Neural cell (in vitro differentiated cells): Measurements from ENCODE around the gene HSPA12A. TPM values are rescaled to one million over a fixed set of nuclear protein-coding genes. Genes with fewer than 3 reads are reported as not detected.

ENCODE experiments used
- H2AFZ ChIP-seq: fragments of 200-600, 300-800 bp; sonication (generic), shearing (Covaris generic); 2 replicates; pipeline ENCODE4 v1.6.0; 2014; ENCODE audit warnings: low read depth, mild to moderate bottlenecking, antibody characterized with exemption, low read length, moderate library complexity
- H3F3A ChIP-seq: fragments of 200-600 bp; shearing (Covaris generic); 2 replicates; pipeline ENCODE4 v1.6.1; 2016; ENCODE audit warnings: mild to moderate bottlenecking, moderate library complexity, mixed read lengths, antibody characterized with exemption, low read length; ENCODE audit not compliant: insufficient read depth, poor library complexity, severe bottlenecking
- H3K27ac ChIP-seq: fragments of 200-600, 300-800 bp; sonication (generic), shearing (Covaris generic); 2 replicates; pipeline ENCODE4 v1.5.1; 2014; ENCODE audit warnings: mild to moderate bottlenecking, low read length, moderate library complexity
- H3K27me3 ChIP-seq: fragments of 300-800, 200-600 bp; sonication (generic), shearing (Covaris generic); 2 replicates; pipeline ENCODE4 v1.6.0; 2014; ENCODE audit warnings: mild to moderate bottlenecking, low read depth, low read length, moderate library complexity; ENCODE audit not compliant: insufficient read depth
- H3K36me3 ChIP-seq: fragments of 300-800, 200-600 bp; sonication (generic), shearing (Covaris generic); 2 replicates; pipeline ENCODE4 v1.5.1; 2014; ENCODE audit warnings: mild to moderate bottlenecking, antibody characterized with exemption, low read length, moderate library complexity; ENCODE audit not compliant: insufficient read depth
- H3K4me2 ChIP-seq: fragments of 300-800, 200-600 bp; sonication (generic), shearing (Covaris generic); 2 replicates; pipeline ENCODE4 v1.6.0; 2014; ENCODE audit warnings: mild to moderate bottlenecking, low read length
- H3K4me3 ChIP-seq: fragments of 300-800, 200-600 bp; sonication (generic), shearing (Covaris generic); 2 replicates; pipeline ENCODE4 v1.5.1; 2014; ENCODE audit warnings: mild to moderate bottlenecking, low read length, moderate library complexity
- H3K79me2 ChIP-seq: fragments of 200-600 bp; shearing (Covaris generic); replicated peaks from 2 replicates; pipeline ENCODE4 v1.6.0; 2014; ENCODE audit warnings: mild to moderate bottlenecking, low read length, moderate library complexity; ENCODE audit not compliant: insufficient read depth
- H3K9ac ChIP-seq: fragments of 300-800, 200-600 bp; sonication (generic), shearing (Covaris generic); 2 replicates; pipeline ENCODE4 v1.6.1; 2016; ENCODE audit warnings: mild to moderate bottlenecking, low read length, mixed read lengths
- H3K9me2 ChIP-seq: fragments of 200-600 bp; shearing (Covaris generic); 2 replicates; pipeline ENCODE4 v1.6.1; 2016; ENCODE audit warnings: mild to moderate bottlenecking, low read length, mixed read lengths; ENCODE audit not compliant: insufficient read depth
- H3K9me3 ChIP-seq: fragments of 200-600, 300-800 bp; sonication (generic), shearing (Covaris generic); 2 replicates; pipeline ENCODE4 v1.6.1; 2016; ENCODE audit warnings: mild to moderate bottlenecking, mixed run types, low read length, moderate library complexity, mixed read lengths
- H4K20me1 ChIP-seq: fragments of 200-600 bp; shearing (Covaris generic); 2 replicates; pipeline ENCODE4 v1.6.1; 2016; ENCODE audit warnings: mild to moderate bottlenecking, mixed run types; ENCODE audit not compliant: insufficient read depth
- CTCF ChIP-seq: fragments of 450-650 bp; IDR thresholded peaks from 2 replicates; pipeline ENCODE4 v1.5.1; 2014; ENCODE audit warnings: antibody characterized with exemption, mild to moderate bottlenecking, moderate library complexity; ENCODE audit not compliant: poor library complexity, severe bottlenecking
- EP300 ChIP-seq: fragments of 450-650 bp; conservative IDR thresholded peaks from 2 replicates; pipeline ENCODE4 v1.6.1; 2014; ENCODE audit warnings: antibody characterized with exemption, mild to moderate bottlenecking, moderate library complexity; ENCODE audit not compliant: poor library complexity, severe bottlenecking
- EZH2 ChIP-seq: fragments of 200-600, 300-800 bp; shearing (Covaris generic), sonication (generic); IDR thresholded peaks from 2 replicates; pipeline ENCODE4 v1.6.1; 2014; ENCODE audit warnings: antibody characterized with exemption, low read length, borderline replicate concordance, mild to moderate bottlenecking; ENCODE audit not compliant: insufficient read depth, poor library complexity, severe bottlenecking
- MXI1 ChIP-seq: fragments of 450-650 bp; conservative IDR thresholded peaks from 2 replicates; pipeline ENCODE4 v1.6.1; 2014; ENCODE audit warnings: antibody characterized with exemption, mild to moderate bottlenecking; ENCODE audit not compliant: poor library complexity, severe bottlenecking
- POLR2AphosphoS5 ChIP-seq: IDR thresholded peaks from 2 replicates; pipeline ENCODE4 v1.6.1; 2012
- RAD21 ChIP-seq: fragments of 450-650 bp; conservative IDR thresholded peaks from 2 replicates; pipeline ENCODE4 v1.6.1; 2014; ENCODE audit warnings: antibody characterized with exemption, mild to moderate bottlenecking, moderate library complexity
- REST ChIP-seq: IDR thresholded peaks from 2 replicates; pipeline ENCODE4 v1.6.1; 2012; ENCODE audit warnings: borderline replicate concordance
- SMC3 ChIP-seq: fragments of 450-650 bp; conservative IDR thresholded peaks from 2 replicates; pipeline ENCODE4 v1.6.1; 2014; ENCODE audit warnings: antibody characterized with exemption, mild to moderate bottlenecking, moderate library complexity; ENCODE audit not compliant: poor library complexity
- TAF1 ChIP-seq: IDR thresholded peaks from 2 replicates; pipeline ENCODE4 v1.6.1; 2012; ENCODE audit warnings: low read depth
- polyA plus RNA-seq: library from polyadenylated mRNA; depleted of rRNA; stranded (reverse); fragments of >200 nt; gene quantifications from 2 replicates; pipeline ENCODE4 v1.2.3, GENCODE V29; 2014

The HSPA12A gene
- polyA plus RNA-seq, 1 donor from 2014 or later: 5.9 TPM

GRCh38 chr10:116720668-116721546 is 21.5 kb downstream of the HSPA12A start:
- H3K36me3 ChIP-seq: no peaks in the 10 kb centered on the region
- TF ChIP-seq SMC3: no peak
- TF ChIP-seq MXI1: no peak
- TF ChIP-seq POLR2AphosphoS5: no peak
- no peak for TF ChIP-seq CTCF
- TF ChIP-seq TAF1: no peak
- TF ChIP-seq EP300: no peak
- no peak for TF ChIP-seq EZH2
- TF ChIP-seq RAD21: no peak
- no peak for TF ChIP-seq REST
- H3K9me3 ChIP-seq: no peaks in the 10 kb centered on the region
- no peak overlapping the region for H3K27ac ChIP-seq
- no peaks in the 10 kb centered on the region for H3K79me2 ChIP-seq
- no peak overlapping the region for H3K4me3 ChIP-seq
- H3K9me2 ChIP-seq: no peaks in the 10 kb centered on the region
- H3K4me2 ChIP-seq: no peak overlapping the region
- no peaks in the 10 kb centered on the region for H3K27me3 ChIP-seq
- no peak overlapping the region for H3K9ac ChIP-seq
- H3F3A ChIP-seq: no peaks in the 10 kb centered on the region
- H4K20me1 ChIP-seq: no peaks in the 10 kb centered on the region
- H2AFZ ChIP-seq: no peak overlapping the region

- H3K27ac ChIP-seq: no peak overlapping the region
- no peak overlapping the region for H3K4me2 ChIP-seq
- TF ChIP-seq TAF1: no peak
- TF ChIP-seq SMC3: no peak
- TF ChIP-seq POLR2AphosphoS5: no peak
- TF ChIP-seq EZH2: no peak
- no peak for TF ChIP-seq CTCF
- TF ChIP-seq RAD21: no peak
- TF ChIP-seq MXI1: no peak
- no peak for TF ChIP-seq REST
- TF ChIP-seq EP300: no peak
Measured at GRCh38 chr10:116720241-116720643, 22.1 kb downstream of the HSPA12A start.

More at GRCh38 chr10:116720241-116720643, 22.1 kb downstream of the HSPA12A start:
- H3K79me2 ChIP-seq: no peaks in the 10 kb centered on the region
- no peak overlapping the region for H3K4me3 ChIP-seq
- H4K20me1 ChIP-seq: no peaks in the 10 kb centered on the region
- no peaks in the 10 kb centered on the region for H3K9me2 ChIP-seq
- no peak overlapping the region for H2AFZ ChIP-seq
- no peak overlapping the region for H3K9ac ChIP-seq
- no peaks in the 10 kb centered on the region for H3F3A ChIP-seq
- no peaks in the 10 kb centered on the region for H3K9me3 ChIP-seq
- H3K36me3 ChIP-seq: no peaks in the 10 kb centered on the region
- no peaks in the 10 kb centered on the region for H3K27me3 ChIP-seq
